MM.1S (cell line): ENCODE results near the gene DPP10.
"Not testable (repeated sequence)": the region's sequence is repeated elsewhere in the genome, so short reads cannot be mapped to it uniquely, and the experiment has no call there.

Source experiments
- CTCF ChIP-seq: fragments of 300-600 bp; sonication (generic); IDR thresholded peaks from 2 replicates; pipeline ENCODE4 v1.5.1; 2016; ENCODE audit warnings: antibody characterized with exemption, low read length, mixed read lengths
- EZH2phosphoT487 ChIP-seq: fragments of 300-600 bp; sonication (generic); IDR thresholded peaks from 2 replicates; pipeline ENCODE4 v1.6.1; 2018; ENCODE audit warnings: antibody characterized with exemption, low read length

GRCh38 chr2:115022013-115022412 lies 579.6 kb downstream of the DPP10 start:
- not testable (repeated sequence) for TF ChIP-seq CTCF, EZH2phosphoT487
